Rectal smooth muscle tissue (tissue), 1 donor: Measurements from ENCODE around the gene SOS2.
"Not testable (repeated sequence)": the region's sequence is repeated elsewhere in the genome, so short reads cannot be mapped to it uniquely, and the experiment has no call there.

Experiments used
- H3K27ac ChIP-seq: one replicate; pipeline ENCODE4 v1.7.0; 2013; ENCODE audit warnings: low read depth, low read length, inconsistent platforms
- H3K27me3 ChIP-seq: one replicate; pipeline ENCODE4 v1.7.0; 2013; ENCODE audit warnings: low read length; ENCODE audit not compliant: control insufficient read depth, insufficient read depth
- H3K36me3 ChIP-seq: one replicate; pipeline ENCODE4 v1.7.0; 2013; ENCODE audit warnings: low read length; ENCODE audit not compliant: control insufficient read depth, insufficient read depth
- H3K4me1 ChIP-seq: one replicate; pipeline ENCODE4 v1.7.0; 2013; ENCODE audit warnings: low read length; ENCODE audit not compliant: control insufficient read depth, insufficient read depth
- H3K4me3 ChIP-seq: one replicate; pipeline ENCODE4 v1.7.0; 2013; ENCODE audit warnings: low read length
- H3K9ac ChIP-seq: one replicate; pipeline ENCODE4 v1.7.0; 2013; ENCODE audit warnings: low read length

SOS2 gene

DNA sequence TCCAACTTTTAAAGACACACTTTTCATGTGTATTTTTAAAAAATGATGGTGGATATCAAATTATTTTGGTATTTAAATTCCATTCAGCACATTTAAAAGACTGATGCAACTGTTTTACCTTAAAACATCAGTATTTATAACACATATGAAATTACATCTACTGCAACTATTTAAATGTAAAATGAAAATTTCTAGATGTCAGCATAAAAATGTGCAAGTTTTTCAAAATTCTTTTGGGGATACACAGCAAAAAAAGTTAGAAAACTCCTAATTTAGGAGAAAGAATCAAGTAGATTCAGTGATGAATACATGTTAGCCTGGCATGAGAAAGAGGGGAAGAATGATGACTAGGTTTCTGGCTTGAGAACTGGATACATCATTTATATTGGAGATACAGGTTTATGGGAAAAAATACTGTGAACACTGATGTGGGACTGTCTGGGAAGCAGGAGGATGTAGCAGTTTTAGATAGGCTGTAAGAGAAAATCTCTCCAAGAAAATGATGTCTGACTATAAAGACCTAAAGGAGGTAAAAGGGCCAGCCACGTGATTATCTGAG lies 9.2 kb downstream of the SOS2 start:
- Histone ChIP-seq H3K9ac (no peak overlapping the region), H3K4me3 (no peak overlapping the region), H3K27ac (no peak overlapping the region), H3K36me3 (no peaks in the 10 kb centered on the region), H3K4me1 (peaks cover 15% of the 10 kb centered on the region), H3K27me3 (no peaks in the 10 kb centered on the region)

DNA sequence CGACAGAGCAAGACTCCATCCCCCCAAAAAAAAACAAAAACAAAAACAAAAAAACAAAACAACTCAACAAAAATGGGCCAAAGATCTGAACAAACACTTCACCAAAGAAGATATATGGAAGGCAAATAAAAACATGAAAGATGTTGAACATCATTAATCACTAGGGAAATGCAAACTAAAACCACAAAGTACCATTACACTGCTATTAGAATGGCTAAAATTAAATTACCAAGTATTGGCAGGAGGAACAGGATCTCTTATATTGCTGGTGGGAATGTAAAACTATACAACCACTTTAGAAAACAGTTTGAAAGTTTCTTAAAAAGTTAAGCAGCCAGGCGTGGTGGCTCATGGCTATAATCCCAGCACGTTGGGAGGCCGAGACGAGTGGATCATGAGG lies 12.9 kb downstream of the SOS2 start:
- Histone ChIP-seq H3K27ac (no peak overlapping the region), H3K4me1 (peaks cover 5% of the 10 kb centered on the region), H3K4me3 (no peak overlapping the region), H3K9ac (no peak overlapping the region), H3K36me3 (no peaks in the 10 kb centered on the region), H3K27me3 (no peaks in the 10 kb centered on the region)

DNA sequence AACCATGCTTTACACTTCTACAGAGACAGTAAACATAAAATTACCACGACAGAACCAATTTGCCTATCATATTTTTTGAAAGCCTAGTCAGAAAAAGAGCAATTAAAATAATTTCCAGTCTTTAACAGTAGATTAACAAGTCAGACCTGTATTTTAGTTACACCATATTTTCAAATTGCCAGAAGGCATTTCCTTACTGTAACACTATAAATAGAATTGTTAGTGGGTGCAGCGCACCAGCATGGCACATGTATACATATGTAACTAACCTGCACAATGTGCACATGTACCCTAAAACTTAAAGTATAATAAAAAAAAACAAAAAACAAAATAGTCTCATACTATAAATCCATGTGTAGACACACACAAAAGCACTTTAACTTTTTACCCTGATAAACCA lies 16.0 kb downstream of the SOS2 start:
- no peak overlapping the region for H3K27ac ChIP-seq
- no peak overlapping the region for H3K9ac ChIP-seq
- H3K27me3 ChIP-seq = no peaks in the 10 kb centered on the region
- no peaks in the 10 kb centered on the region for H3K36me3 ChIP-seq
- H3K4me3 ChIP-seq = no peak overlapping the region
- H3K4me1 ChIP-seq = peaks cover 2% of the 10 kb centered on the region

DNA sequence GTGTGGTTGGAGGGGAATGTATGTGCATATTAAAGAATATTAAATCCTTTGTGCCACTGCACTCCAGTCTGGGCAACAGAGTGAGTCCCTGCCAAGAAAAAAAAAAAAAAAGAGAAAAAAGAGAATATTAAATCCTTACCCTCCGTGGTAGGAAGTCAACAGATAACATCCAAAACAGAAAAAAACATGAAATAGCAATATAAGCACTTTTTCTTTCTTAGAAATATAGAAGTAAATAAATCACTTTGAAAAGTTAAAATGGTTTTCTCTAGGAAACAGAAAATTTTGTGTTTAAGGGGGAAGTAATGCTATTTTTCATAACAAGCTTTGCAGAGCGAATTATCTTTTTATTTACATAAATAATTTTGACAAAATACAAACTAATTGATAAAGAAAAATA lies 17.6 kb downstream of the SOS2 start:
- H3K36me3 ChIP-seq = no peaks in the 10 kb centered on the region
- no peaks in the 10 kb centered on the region for H3K27me3 ChIP-seq
- H3K9ac ChIP-seq = no peak overlapping the region
- H3K27ac ChIP-seq = no peak overlapping the region
- peaks cover 2% of the 10 kb centered on the region for H3K4me1 ChIP-seq
- no peak overlapping the region for H3K4me3 ChIP-seq

DNA sequence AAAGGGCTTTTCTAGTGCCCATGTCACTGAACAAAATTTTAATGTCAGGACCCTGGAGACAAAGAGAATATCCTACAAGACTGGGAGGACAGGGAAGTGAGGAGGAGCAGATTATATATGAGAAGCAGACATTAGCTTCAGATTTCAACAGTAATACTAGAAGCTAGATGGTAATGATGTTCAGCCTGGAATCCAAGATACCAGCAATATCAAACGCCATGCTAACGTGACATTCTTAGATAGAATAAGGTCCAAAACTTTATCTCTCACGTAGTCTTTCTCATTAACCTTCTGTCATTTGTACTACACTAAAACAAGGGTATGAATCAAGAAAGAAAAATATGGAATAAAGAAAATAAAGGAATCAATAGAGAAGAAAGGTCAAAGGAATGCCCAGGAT lies 18.7 kb downstream of the SOS2 start:
- Histone ChIP-seq H3K27me3 (no peaks in the 10 kb centered on the region), H3K36me3 (no peaks in the 10 kb centered on the region), H3K4me3 (no peak overlapping the region), H3K9ac (no peak overlapping the region), H3K4me1 (peaks cover 2% of the 10 kb centered on the region), H3K27ac (no peak overlapping the region)

DNA sequence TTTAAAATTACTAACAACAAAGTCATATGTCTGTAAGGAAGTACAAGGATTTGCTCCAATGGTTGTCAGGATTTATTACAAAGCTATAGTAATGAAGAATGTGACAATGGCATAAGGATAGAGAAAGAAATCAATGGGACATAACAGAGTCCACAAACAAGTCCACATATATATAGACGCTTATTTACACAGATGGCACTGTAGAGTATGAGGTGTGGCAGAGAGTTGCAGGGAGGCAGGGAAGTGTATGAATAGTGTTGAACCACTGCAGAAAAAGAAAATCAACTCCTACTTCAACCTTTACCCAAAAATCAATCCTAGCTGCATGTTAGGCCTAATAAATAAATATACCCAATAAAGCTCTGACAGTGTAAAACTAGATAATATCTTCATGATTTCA lies 21.3 kb downstream of the SOS2 start:
- Histone ChIP-seq H3K9ac (no peak overlapping the region), H3K4me3 (no peak overlapping the region), H3K27ac (no peak overlapping the region), H3K36me3 (no peaks in the 10 kb centered on the region), H3K4me1 (no peaks in the 10 kb centered on the region), H3K27me3 (no peaks in the 10 kb centered on the region)

DNA sequence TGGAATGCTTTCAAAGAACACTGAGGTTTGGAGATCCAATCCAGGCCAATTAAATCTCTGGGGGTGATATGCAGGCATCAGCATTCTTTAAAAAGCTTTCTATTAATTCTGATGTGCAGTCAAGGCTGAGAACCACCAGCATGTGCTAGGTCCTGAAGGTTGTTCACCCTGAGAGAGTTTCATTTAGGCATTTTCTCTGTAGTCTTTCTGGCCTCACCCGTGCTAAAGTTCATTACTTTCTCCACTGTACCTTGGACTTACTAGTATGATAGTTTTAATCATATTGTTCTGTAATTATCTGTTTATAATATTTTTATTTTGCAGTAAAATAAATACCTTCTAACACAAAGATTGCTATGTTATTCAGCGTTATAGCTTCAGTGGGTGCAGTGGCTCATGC lies 32.9 kb downstream of the SOS2 start:
- peaks cover 7% of the 10 kb centered on the region for H3K36me3 ChIP-seq
- H3K27ac ChIP-seq = no peak overlapping the region
- no peak overlapping the region for H3K4me3 ChIP-seq

DNA sequence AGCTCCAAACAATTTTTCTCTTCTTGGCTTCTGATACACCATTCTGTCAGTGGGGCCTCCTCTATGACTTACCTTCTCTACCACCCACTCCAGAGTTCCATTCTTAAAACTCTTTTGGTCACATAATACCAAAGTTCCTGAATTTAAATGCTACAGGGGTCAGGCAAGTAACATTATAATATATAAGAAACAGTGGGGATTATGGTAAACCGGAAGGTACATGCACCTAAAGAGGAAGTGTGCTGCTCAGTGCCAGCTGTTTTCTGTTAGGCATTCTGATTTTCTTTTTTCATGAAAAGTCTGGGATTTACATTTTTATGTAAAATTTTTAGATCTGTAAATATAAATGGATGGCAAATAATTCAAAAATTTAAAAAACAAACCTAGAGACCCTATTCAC lies 39.9 kb downstream of the SOS2 start:
- Histone ChIP-seq H3K4me1 (no peaks in the 10 kb centered on the region), H3K9ac (no peak overlapping the region), H3K27me3 (no peaks in the 10 kb centered on the region), H3K4me3 (no peak overlapping the region), H3K27ac (no peak overlapping the region), H3K36me3 (peaks cover 6% of the 10 kb centered on the region)

More for the DNA sequence above, 32.9 kb downstream of the SOS2 start:
- Histone ChIP-seq H3K9ac (no peak overlapping the region), H3K4me1 (no peaks in the 10 kb centered on the region), H3K27me3 (no peaks in the 10 kb centered on the region)

DNA sequence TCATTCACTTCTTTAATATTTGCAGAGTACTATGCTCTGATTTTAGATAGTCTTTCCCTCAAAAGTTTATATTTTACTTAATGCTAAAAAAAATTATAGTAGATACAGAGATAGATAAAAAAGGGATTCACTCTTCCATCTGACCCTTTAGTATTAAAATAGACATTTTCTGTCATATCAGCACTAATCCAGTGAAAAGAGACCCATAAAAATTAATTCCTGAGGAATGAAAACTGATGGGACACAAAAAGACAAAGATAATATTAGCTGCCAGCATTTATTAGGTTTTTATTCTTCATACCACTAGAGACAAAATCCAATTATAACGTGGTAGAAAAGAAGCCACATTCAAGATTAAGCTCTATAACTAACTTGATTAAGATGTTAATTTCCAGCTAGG lies 45.3 kb downstream of the SOS2 start:
- Histone ChIP-seq H3K27ac (no peak overlapping the region), H3K36me3 (peaks cover 8% of the 10 kb centered on the region), H3K4me3 (no peak overlapping the region), H3K9ac (no peak overlapping the region), H3K4me1 (no peaks in the 10 kb centered on the region), H3K27me3 (no peaks in the 10 kb centered on the region)

DNA sequence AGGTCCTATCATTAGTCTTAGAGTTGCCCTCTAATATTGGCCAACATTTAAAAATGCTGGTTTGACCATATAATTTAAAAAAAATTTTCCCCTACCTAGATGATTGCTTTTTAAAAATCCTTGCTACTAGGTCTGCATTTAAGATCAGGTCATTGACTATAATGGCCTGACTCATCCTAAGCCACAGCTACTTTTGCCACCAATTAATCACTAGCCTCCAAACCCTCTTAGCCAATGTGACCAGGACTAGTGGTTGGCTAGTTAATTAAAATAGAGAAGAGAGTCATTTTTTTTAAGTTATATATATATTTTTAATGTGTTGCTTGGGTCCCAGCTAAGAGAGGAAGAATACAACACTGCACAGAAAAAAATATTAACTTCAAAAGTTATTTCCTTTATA lies 57.5 kb downstream of the SOS2 start:
- Histone ChIP-seq H3K4me1 (no peaks in the 10 kb centered on the region), H3K27me3 (no peaks in the 10 kb centered on the region), H3K4me3 (no peak overlapping the region), H3K36me3 (peaks cover 5% of the 10 kb centered on the region), H3K27ac (no peak overlapping the region), H3K9ac (no peak overlapping the region)

DNA sequence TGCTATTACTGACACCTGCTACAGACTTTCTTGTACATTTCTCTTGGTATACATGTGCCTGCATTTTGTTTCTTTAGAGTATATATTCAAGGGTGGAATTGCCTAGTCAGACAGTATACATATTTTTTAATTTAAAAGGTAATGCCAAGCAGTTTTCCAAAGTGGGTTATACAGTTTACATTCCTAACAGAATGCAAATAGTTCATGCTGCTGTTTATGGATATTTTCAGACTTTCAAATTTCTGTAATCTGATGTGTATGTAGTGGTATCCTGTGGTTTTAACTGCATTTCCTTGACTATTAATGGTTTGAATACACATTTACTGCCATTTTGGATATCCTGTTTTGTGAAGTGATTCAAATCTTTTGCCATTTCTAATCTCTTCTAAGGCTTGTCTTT lies 59.5 kb downstream of the SOS2 start:
- Histone ChIP-seq H3K4me3 (no peak overlapping the region), H3K4me1 (no peaks in the 10 kb centered on the region), H3K9ac (no peak overlapping the region), H3K36me3 (peaks cover 6% of the 10 kb centered on the region), H3K27me3 (no peaks in the 10 kb centered on the region), H3K27ac (no peak overlapping the region)

DNA sequence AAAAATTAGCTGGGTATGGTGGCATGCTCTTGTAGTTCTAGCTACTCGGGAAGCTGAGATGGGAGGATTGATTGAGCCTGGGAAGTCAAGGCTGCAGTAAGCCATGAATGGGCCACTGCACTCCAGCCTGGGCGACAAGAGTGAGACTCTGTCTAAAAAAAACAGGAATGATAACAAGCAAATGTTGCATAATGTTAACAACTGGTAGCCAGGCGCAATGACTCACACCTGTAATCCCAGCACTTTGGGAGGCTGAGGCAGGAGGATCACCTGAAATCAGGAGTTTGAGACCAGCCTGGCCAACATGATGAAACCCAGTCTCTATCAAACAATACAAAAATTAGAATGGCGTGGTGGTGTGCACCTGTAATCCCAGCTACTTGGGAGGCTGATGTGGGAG lies 64.0 kb downstream of the SOS2 start:
- not testable (repeated sequence) for H3K4me1 ChIP-seq, H3K36me3 ChIP-seq, H3K4me3 ChIP-seq, H3K27ac ChIP-seq, H3K27me3 ChIP-seq, H3K9ac ChIP-seq

DNA sequence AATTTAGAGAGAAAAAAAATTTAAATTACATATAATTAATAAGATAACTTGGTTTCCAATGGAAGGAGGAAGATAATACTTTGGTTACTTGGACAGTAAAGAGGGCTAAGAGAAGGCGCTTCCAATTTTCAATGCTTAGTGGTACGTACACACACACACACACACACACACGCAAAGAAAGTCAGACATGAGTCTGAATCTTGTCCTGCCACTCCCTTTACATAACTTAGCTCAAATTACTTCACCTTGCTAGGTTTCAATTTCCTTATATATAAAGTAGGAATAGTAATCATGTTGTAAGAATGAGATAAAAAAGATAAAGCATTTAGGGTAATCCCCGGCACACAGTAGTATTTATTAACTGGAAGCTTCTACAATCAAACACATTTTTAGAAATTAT lies 75.3 kb downstream of the SOS2 start:
- H3K27me3 ChIP-seq = no peaks in the 10 kb centered on the region
- H3K27ac ChIP-seq = no peak overlapping the region
- H3K9ac ChIP-seq = no peak overlapping the region
- no peak overlapping the region for H3K4me3 ChIP-seq
- H3K4me1 ChIP-seq = no peaks in the 10 kb centered on the region
- H3K36me3 ChIP-seq = no peaks in the 10 kb centered on the region
